Activated naive CD8-positive, alpha-beta T cell treated with anti-CD3 and anti-CD28 coated beads, Interleukin-2, amount 10 ng/mL, durations not matched to agents 7 days and 5 days (primary cell): Measurements from ENCODE around the gene MMP10. TPM values are rescaled to one million over a fixed set of nuclear protein-coding genes. Genes with fewer than 3 reads are reported as not detected.
"Not testable (repeated sequence)": the region's sequence is repeated elsewhere in the genome, so short reads cannot be mapped to it uniquely, and the experiment has no call there.

Experiments
- ATAC-seq: fragments of 150-1000 bp; cut with Tn5 transposase; one replicate; pipeline ENCODE4 v1.10.0; 2021; ENCODE audit warnings: low read depth, moderate library complexity
- POLR2A ChIA-PET: fragments of 350-600 bp; sonication (Branson Sonifier 250); formaldehyde crosslinking; loops from one replicate; lab custom pipeline; 2021; ENCODE audit warnings: antibody characterized with exemption; lab: Charles Lee
- DNase-seq: peaks from one replicate; pipeline ENCODE4 v3.0.0; 2021
- H3K27ac Mint-ChIP-seq: one replicate; pipeline ENCODE4 v1.8.0; 2022; ENCODE audit warnings: mild to moderate bottlenecking, mixed read lengths
- H3K27me3 Mint-ChIP-seq: one replicate; pipeline ENCODE4 v1.8.0; 2022; ENCODE audit warnings: mild to moderate bottlenecking, moderate library complexity, mixed read lengths
- H3K36me3 Mint-ChIP-seq: one replicate; pipeline ENCODE4 v1.8.0; 2021; ENCODE audit warnings: mild to moderate bottlenecking, mixed read lengths
- H3K4me1 Mint-ChIP-seq: one replicate; pipeline ENCODE4 v1.8.0; 2021; ENCODE audit warnings: mixed read lengths
- H3K4me3 Mint-ChIP-seq: one replicate; pipeline ENCODE4 v1.8.0; 2022; ENCODE audit warnings: mild to moderate bottlenecking, moderate library complexity, mixed read lengths
- H3K9me3 Mint-ChIP-seq: one replicate; pipeline ENCODE4 v1.8.0; 2021; ENCODE audit warnings: mixed read lengths
- total RNA-seq, 2 experiments: library from RNA; stranded (reverse); gene quantifications; one replicate each; pipeline ENCODE4 v1.2.3, GENCODE V29; 2021

Gene MMP10
- total RNA-seq, 2 experiments from 2014 or later = not detected

DNA sequence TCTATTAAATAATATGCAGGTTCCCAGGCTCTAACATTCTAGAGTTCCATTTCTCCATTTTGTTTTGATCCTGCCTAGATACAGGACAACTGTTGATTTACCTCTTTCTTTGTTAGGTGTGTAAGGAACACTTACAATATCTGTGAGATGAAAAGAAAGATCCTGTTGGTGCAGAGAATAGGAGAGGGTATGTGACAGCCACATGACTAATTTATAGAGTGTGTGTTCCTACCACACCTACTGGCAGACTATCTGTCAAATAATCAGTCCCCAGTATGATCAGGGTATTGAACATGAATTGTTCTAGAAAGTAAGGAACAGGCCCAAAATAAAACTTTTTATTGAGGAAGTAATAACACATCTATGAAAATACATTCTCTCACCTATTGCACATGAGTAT lies 10.2 kb downstream of the MMP10 start:
- no peak for ATAC-seq
- H3K9me3 Mint-ChIP-seq = no peaks in the 10 kb centered on the region
- no peak overlapping the region for H3K4me3 Mint-ChIP-seq
- POLR2A ChIA-PET = no interaction called here
- H3K36me3 Mint-ChIP-seq = no peaks in the 10 kb centered on the region
- no peaks in the 10 kb centered on the region for H3K4me1 Mint-ChIP-seq
- peaks cover 7% of the 10 kb centered on the region for H3K27me3 Mint-ChIP-seq
- no peak overlapping the region for H3K27ac Mint-ChIP-seq
- DNase-seq = no peak

DNA sequence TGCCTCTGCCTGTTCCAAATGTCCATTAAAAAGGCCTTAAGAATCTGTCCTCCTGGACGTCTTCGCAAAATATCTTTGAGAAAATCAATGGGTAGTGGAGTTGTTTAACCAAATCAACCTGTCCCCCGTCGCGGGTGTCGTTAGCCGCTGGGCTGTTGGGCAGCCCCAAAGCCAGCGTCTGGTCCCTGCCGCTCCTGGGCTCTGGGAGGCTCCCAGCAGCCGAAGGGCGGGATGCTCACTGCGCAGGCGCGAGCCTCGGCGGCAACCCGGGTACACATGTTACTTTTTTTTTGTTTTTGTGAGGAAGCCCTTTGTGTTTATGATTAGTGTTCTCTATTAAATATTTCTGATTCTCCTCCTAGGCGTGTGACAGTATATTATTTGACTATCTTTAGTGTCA lies 12.6 kb downstream of the MMP10 start:
- peaks cover 9% of the 10 kb centered on the region for H3K27me3 Mint-ChIP-seq
- POLR2A ChIA-PET = no interaction called here
- ATAC-seq (no peak), DNase-seq (no peak)
- no peak overlapping the region for H3K27ac Mint-ChIP-seq
- H3K36me3 Mint-ChIP-seq = no peaks in the 10 kb centered on the region
- H3K9me3 Mint-ChIP-seq = no peaks in the 10 kb centered on the region
- no peak overlapping the region for H3K4me3 Mint-ChIP-seq
- no peaks in the 10 kb centered on the region for H3K4me1 Mint-ChIP-seq

DNA sequence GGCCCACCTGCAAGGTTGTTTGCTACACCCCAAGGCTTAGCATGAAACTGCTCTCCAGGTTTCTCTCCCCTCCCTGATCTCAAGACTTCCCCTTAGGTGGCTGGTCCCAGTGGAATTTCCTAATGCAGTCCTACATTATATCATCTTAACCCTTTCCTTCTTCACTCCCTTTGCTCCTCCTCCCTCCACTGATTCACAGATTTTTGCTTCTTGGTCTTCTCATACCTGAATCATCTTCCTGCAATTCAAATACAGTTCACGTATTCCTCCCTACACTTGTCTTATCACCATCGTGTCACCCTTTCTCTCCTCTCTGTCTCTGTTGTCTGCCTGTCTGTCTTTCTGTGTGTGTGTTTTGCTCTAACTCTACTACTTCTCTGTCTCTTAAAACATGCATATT lies 17.0 kb downstream of the MMP10 start:
- no peak for DNase-seq
- H3K9me3 Mint-ChIP-seq = no peaks in the 10 kb centered on the region
- POLR2A ChIA-PET = no interaction called here
- H3K27ac Mint-ChIP-seq = no peak overlapping the region
- ATAC-seq = no peak
- no peaks in the 10 kb centered on the region for H3K36me3 Mint-ChIP-seq
- no peak overlapping the region for H3K4me3 Mint-ChIP-seq
- H3K4me1 Mint-ChIP-seq = peaks cover 2% of the 10 kb centered on the region
- H3K27me3 Mint-ChIP-seq = peaks cover 5% of the 10 kb centered on the region

DNA sequence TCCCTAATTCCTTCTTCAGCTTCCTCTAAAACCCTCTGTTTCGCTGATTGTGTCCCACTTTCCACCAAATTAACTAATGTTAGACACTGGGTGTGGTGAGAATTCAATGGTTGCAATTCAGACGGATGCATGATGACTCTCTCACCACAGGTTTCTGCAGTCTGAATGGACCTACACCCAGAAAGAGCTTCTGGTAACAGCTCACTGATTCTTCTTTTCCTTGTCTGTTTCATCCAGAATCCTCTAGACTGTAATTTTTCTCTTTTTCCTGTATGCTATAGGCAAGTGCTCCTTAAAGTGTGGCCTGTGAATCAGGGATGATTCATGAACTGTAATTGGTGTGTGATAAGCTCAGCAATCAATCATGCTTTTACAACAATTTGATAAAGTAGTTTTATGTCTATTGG lies 18.1 kb downstream of the MMP10 start:
- peaks cover 2% of the 10 kb centered on the region for H3K4me1 Mint-ChIP-seq
- no peak overlapping the region for H3K27ac Mint-ChIP-seq
- H3K27me3 Mint-ChIP-seq = peaks cover 9% of the 10 kb centered on the region
- POLR2A ChIA-PET = no interaction called here
- no peak for ATAC-seq
- H3K36me3 Mint-ChIP-seq = no peaks in the 10 kb centered on the region
- no peaks in the 10 kb centered on the region for H3K9me3 Mint-ChIP-seq
- no peak overlapping the region for H3K4me3 Mint-ChIP-seq
- DNase-seq = no peak

DNA sequence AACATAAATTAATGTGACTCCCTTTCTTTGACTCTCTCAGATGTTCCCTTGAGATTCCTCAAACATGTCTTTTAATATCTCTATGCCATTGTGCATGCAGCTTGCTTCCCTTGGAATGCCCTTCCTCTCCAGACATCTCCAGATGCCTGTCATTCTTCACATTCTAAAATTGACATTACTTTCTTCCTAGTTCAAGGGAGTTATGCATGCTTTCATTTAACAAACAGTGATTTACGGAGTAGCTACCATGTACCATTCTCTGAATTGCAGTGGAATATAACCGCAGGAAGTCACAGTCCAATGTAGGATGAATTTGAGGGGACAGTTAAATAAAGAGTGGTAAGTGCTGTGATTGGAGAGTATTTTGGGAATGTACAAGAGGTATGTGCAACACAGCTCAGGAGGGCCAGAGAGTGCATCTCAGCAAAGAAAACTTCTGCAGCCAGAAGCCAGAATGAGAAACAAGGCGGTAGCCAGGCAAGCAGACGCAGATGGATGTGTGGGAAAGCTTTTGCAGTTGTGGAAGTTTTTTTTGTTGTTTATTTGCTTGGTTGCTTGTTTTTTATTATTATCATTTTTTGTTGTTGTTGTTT lies 18.7 kb downstream of the MMP10 start:
- DNase-seq = no peak
- ATAC-seq = no peak
- no peaks in the 10 kb centered on the region for H3K36me3 Mint-ChIP-seq
- POLR2A ChIA-PET = no interaction called here
- H3K4me1 Mint-ChIP-seq = peaks cover 2% of the 10 kb centered on the region
- H3K9me3 Mint-ChIP-seq = no peaks in the 10 kb centered on the region
- H3K4me3 Mint-ChIP-seq = no peak overlapping the region
- H3K27ac Mint-ChIP-seq = no peak overlapping the region
- H3K27me3 Mint-ChIP-seq = peaks cover 11% of the 10 kb centered on the region

DNA sequence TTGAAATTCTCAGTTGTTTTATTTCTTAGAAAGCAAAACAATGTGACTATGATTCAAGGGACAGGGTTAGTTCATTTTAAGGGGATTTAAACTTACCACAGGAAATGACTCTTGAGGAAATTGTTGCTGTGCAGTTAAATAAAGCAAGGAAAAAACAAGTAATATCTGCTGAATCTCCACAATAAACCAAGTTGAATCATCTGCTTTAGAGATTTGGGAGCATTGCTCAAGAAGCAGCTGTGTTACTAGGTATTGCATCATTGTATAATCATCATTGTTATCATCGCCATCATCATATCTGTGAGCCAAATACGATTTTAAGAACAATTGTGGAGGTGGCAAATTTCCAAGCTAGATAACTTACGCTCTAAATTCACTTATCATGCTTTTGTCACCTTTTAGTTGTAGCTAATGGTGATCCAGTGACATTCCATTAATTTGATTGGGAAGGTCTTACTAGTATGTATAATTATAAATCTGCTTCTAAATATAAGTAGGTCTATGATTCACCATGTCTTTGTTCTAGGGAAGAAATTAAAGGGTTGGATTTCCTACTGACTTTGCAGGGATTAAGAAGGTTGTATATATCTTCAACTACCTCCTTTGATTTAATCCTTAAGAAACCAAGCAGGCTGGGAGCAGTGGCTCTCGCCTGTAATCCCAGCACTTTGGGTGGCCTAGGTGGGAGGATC lies 19.9 kb downstream of the MMP10 start:
- POLR2A ChIA-PET = no interaction called here
- H3K27ac Mint-ChIP-seq = no peak overlapping the region
- H3K4me3 Mint-ChIP-seq = no peak overlapping the region
- H3K36me3 Mint-ChIP-seq = no peaks in the 10 kb centered on the region
- DNase-seq (no peak), ATAC-seq (no peak)
- peaks cover 11% of the 10 kb centered on the region for H3K27me3 Mint-ChIP-seq
- peaks cover 2% of the 10 kb centered on the region for H3K4me1 Mint-ChIP-seq
- no peaks in the 10 kb centered on the region for H3K9me3 Mint-ChIP-seq

DNA sequence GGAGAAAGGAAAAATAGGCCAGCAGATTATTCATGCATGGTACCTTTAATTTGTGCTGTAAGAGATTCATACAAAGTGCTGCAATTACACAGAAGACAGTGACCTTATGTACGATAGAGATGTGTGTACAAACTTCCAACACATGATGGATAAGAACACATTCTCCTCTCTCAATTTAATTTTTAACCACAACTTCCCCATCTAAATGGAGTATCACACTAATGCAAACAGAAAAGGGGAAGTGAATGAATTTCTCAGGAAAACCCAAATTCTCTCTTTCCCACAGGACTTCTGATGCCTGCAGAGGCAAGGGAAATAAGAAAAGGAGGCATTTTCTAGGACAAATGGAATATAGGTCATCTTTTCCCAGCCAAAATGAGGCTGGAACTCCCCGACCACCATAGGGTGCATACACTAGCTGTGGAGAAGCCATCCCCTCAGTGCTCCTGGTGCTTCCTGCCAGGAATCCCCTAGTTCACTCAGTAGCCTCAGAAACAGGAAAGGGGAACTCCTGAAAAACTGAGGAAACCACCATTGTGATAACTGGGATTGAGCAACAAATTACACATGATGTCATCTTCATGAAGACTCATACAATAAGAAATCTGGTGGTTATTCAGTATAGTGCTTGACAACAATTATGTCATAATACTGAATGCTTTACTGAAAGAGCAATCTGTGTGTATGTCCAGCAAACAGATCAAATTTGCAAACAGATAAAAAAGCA lies 22.4 kb downstream of the MMP10 start:
- Mint-ChIP-seq H3K27me3 (peaks cover 12% of the 10 kb centered on the region), H3K9me3 (no peaks in the 10 kb centered on the region), H3K4me1 (peaks cover 2% of the 10 kb centered on the region), H3K4me3 (no peak overlapping the region), H3K27ac (no peak overlapping the region), H3K36me3 (no peaks in the 10 kb centered on the region)
- POLR2A ChIA-PET = no interaction called here
- DNase-seq (no peak), ATAC-seq (no peak)

DNA sequence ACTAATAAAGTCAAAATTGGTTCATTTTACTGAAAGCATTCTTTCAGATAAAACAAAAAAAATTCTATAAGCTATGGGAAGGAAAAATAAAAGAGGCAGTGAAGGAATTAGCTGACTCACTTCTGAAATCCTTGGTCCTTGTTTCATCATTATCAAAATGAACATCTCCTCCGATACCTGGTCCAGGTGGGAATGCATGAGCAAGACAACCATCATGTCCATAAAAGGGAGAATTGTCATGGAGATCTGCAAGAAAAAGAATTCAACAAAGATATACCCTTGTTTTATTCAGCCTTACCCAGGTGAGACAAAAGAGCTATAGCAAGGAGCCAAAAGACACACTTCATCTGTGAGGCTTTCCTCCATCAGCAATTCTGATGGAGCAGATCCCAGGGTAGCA lies 27.2 kb downstream of the MMP10 start:
- no peaks in the 10 kb centered on the region for H3K9me3 Mint-ChIP-seq
- ATAC-seq = no peak

DNA sequence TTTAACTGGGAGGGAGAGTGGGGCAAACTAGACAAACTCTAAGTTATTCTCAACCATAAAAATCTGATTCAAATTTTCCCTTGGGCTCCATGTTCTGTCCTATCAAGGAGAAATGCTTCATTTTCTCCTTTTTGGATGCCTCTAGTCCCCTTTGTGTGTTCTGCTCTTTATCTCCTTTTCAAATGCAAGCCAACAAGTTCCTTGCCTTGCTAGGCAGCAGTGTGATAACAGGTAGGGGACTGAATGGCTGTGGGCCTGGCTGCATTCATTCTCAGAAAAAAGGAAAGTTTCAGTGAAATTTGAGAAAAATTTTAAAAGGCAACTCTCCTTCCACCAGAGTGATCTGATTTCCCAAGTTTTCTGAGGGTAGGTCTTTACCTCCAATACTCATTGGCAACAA lies 28.8 kb downstream of the MMP10 start:
- H3K36me3 Mint-ChIP-seq = no peaks in the 10 kb centered on the region
- DNase-seq (no peak), ATAC-seq (no peak)
- no peaks in the 10 kb centered on the region for H3K9me3 Mint-ChIP-seq
- H3K27me3 Mint-ChIP-seq = peaks cover 16% of the 10 kb centered on the region
- no peaks in the 10 kb centered on the region for H3K4me1 Mint-ChIP-seq
- POLR2A ChIA-PET = no interaction called here
- no peak overlapping the region for H3K4me3 Mint-ChIP-seq
- no peak overlapping the region for H3K27ac Mint-ChIP-seq

More for the DNA sequence above, 27.2 kb downstream of the MMP10 start:
- POLR2A ChIA-PET = no interaction called here
- Mint-ChIP-seq H3K4me3 (no peak overlapping the region), H3K36me3 (no peaks in the 10 kb centered on the region), H3K27me3 (peaks cover 21% of the 10 kb centered on the region), H3K27ac (no peak overlapping the region), H3K4me1 (no peaks in the 10 kb centered on the region)
- DNase-seq = no peak

DNA sequence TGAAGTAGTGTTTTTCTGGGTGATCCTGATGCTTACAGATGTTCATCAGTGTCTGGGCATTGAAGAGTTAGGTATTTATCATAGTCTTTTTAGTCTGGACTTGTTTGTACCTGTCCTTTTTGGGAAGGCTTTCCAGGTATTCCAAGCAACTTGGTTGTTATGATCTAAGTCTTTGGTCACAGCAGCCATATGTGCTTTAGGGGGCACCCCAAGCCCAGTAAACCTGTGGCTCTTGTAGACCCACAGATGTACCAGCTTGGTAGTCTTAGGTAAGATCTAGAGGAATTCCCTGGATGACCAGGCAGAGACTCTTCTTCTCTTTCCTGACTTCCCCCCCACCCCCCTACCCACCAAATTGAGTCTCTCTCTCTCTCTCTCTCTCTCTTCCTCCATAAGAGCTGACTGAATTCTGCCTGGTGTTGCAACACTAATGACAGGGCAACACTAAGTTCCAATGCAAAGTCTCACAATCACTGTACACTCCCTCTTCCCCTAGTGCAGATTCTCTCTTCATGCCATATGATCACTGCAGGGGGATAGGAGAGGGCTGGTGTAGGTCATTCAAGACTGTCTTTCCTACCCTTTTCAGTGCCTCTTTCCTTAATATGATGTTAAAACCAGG lies 31.2 kb downstream of the MMP10 start:
- Mint-ChIP-seq H3K9me3 (peaks cover 1% of the 10 kb centered on the region), H3K27ac (no peak overlapping the region), H3K36me3 (no peaks in the 10 kb centered on the region), H3K4me1 (no peaks in the 10 kb centered on the region), H3K4me3 (no peak overlapping the region), H3K27me3 (peaks cover 16% of the 10 kb centered on the region)
- POLR2A ChIA-PET = no interaction called here
- DNase-seq (no peak), ATAC-seq (no peak)

DNA sequence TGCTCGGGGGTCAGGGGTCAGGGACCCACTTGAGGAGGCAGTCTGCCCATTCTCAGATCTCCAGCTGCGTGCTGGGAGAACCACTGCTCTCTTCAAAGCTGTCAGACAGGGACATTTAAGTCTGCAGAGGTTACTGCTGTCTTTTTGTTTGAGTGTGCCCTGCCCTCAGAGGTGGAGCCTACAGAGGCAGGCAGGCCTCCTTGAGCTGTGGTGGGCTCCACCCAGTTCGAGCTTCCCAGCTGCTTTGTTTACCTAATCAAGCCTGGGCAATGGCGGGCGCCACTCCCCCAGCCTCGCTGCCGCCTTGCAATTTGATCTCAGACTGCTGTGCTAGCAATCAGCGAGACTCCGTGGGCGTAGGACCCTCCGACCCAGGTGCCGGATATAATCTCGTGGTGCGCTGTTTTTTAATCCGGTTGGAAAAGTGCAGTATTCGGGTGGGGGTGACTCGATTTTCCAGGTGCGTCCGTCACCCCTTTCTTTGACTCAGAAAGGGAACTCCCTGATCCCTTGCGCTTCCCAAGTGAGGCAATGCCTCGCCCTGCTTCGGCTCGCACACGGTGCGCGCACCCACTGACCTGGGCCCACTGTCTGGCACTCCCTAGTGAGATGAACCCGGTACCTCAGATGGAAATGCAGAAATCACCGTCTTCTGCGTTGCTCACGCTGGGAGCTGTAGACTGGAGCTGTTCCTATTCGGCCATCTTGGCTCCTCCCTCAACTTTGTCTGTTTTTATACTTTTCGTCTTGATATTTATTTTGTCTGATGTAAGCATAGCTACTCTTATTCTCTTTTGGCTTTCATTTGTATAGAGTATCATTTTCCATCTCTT lies 33.5 kb downstream of the MMP10 start:
- H3K4me1 Mint-ChIP-seq, POLR2A ChIA-PET, H3K36me3 Mint-ChIP-seq, ATAC-seq, H3K27ac Mint-ChIP-seq, H3K9me3 Mint-ChIP-seq, H3K4me3 Mint-ChIP-seq, DNase-seq, H3K27me3 Mint-ChIP-seq: not testable (repeated sequence)

DNA sequence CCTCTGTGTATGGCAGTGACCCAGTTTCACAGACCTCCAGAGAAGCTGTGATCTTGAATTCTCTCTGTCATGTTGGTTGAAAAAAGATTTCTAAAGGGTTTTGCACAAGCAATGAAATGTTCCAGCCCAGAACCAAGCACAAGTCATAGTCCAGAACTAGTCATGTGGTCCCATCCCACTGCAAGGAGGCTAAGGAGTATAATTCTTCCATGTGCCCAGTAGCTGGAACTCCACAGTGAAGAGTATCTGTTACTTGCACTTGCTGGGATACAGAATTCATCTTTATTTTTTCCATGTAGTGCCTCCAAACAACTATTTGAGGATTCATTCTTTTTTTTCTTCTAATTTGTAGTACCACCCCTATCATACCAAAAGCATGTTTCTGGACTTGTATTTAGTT lies 45.8 kb downstream of the MMP10 start:
- POLR2A ChIA-PET = no interaction called here
- ATAC-seq = no peak
- no peaks in the 10 kb centered on the region for H3K9me3 Mint-ChIP-seq

DNA sequence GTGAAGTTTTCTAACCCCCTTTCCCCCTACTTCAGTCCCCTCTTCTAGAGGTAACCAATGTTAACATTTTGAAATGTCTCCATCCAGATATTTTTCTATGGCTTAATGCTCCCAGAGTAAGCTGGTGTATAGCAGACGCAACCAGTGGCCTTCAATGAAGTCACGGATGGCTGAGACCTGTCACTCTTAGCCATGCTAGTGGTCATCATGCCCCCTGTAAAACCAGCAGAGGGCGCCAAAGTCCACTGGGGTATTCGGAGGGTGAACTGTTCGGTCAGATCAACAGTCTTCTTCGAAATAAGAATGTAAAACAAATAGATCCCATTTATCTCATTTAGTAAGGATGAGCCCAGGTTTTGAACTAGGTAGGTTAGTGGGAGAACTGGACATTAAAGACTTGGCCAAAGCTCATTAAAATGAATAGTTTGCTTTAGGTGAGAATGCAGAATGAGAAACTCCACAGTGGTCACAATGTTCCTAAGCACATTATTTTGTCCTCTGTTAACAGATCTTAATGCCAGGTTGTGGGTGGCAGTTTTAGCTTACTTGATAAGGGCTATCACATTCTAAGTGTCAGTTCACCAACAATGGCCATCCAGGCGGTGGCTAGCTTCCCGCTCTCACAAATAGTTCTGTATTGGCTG lies 47.1 kb downstream of the MMP10 start:
- no peaks in the 10 kb centered on the region for H3K9me3 Mint-ChIP-seq

More for the DNA sequence above, 45.8 kb downstream of the MMP10 start:
- no peak overlapping the region for H3K4me3 Mint-ChIP-seq
- peaks cover 10% of the 10 kb centered on the region for H3K27me3 Mint-ChIP-seq
- H3K27ac Mint-ChIP-seq = no peak overlapping the region
- no peak for DNase-seq
- H3K4me1 Mint-ChIP-seq = no peaks in the 10 kb centered on the region
- no peaks in the 10 kb centered on the region for H3K36me3 Mint-ChIP-seq

More for the DNA sequence above, 47.1 kb downstream of the MMP10 start:
- DNase-seq (peak; percentile 54), ATAC-seq (peak; percentile 66)
- Mint-ChIP-seq H3K4me1 (no peaks in the 10 kb centered on the region), H3K36me3 (no peaks in the 10 kb centered on the region), H3K27ac (no peak overlapping the region), H3K4me3 (no peak overlapping the region), H3K27me3 (peaks cover 9% of the 10 kb centered on the region)
- POLR2A ChIA-PET = no interaction called here
